ENCODE measurements around the gene SLC1A4.

GRCh38 chr2:64990876-64991275, 1.7 kb downstream of the SLC1A4 start:
- no peak for TF ChIP-seq CTCF (IDR thresholded peaks at IDR 0.05)
- no peak for TF ChIP-seq POLR2A (IDR thresholded peaks at IDR 0.05)

All from adrenal gland (tissue), 5 donors.